Activated naive CD8-positive, alpha-beta T cell treated with anti-CD3 and anti-CD28 coated beads for 36 hours (primary cell): ENCODE results near the gene MT2A. TPM values are rescaled to one million over a fixed set of nuclear protein-coding genes. Genes with fewer than 3 reads are reported as not detected.

Experiments used
- DNase-seq: peaks from one replicate; pipeline ENCODE4 v3.0.0; 2021
- H3K27ac Mint-ChIP-seq: one replicate; pipeline ENCODE4 v1.8.0; 2022; ENCODE audit warnings: mild to moderate bottlenecking, moderate library complexity, mixed read lengths
- H3K27me3 Mint-ChIP-seq: one replicate; pipeline ENCODE4 v1.8.0; 2022; ENCODE audit warnings: mild to moderate bottlenecking, mixed read lengths
- H3K36me3 Mint-ChIP-seq: one replicate; pipeline ENCODE4 v1.8.0; 2021; ENCODE audit warnings: mild to moderate bottlenecking, mixed read lengths
- H3K4me1 Mint-ChIP-seq: one replicate; pipeline ENCODE4 v1.8.0; 2021; ENCODE audit warnings: mixed read lengths
- H3K4me3 Mint-ChIP-seq: one replicate; pipeline ENCODE4 v1.8.0; 2022; ENCODE audit warnings: mild to moderate bottlenecking, moderate library complexity, mixed read lengths
- H3K9me3 Mint-ChIP-seq: one replicate; pipeline ENCODE4 v1.8.0; 2022; ENCODE audit warnings: mixed read lengths
- total RNA-seq, 2 experiments: library from RNA; stranded (reverse); gene quantifications; one replicate each; pipeline ENCODE4 v1.2.3, GENCODE V29; 2021

MT2A gene
- total RNA-seq, 2 experiments from 2014 or later = 124 to 126 TPM

DNA sequence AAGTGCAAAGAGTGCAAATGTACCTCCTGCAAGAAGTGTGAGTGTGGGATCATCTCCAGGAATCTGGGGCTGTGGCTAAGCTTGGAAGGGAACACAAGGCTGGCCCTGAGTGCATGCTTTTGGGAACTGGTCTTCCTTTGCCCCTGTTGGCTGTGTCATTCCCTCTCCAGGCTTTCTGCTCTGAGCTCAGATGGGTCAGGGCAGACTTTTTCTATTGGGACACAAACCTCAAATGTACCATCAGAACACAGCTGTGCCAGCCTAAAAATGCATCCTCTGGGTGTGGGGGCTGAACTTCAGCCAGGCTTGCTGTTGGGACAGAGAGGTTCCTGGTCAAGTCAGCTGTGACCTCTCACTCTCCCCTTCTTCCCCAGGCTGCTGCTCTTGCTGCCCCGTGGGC lies 44.2 kb downstream of the MT2A start:
- Mint-ChIP-seq H3K4me3 (no peak overlapping the region), H3K27ac (no peak overlapping the region), H3K9me3 (no peaks in the 10 kb centered on the region), H3K27me3 (peaks cover 10% of the 10 kb centered on the region), H3K36me3 (no peaks in the 10 kb centered on the region), H3K4me1 (peaks cover 4% of the 10 kb centered on the region)
- DNase-seq = no peak

DNA sequence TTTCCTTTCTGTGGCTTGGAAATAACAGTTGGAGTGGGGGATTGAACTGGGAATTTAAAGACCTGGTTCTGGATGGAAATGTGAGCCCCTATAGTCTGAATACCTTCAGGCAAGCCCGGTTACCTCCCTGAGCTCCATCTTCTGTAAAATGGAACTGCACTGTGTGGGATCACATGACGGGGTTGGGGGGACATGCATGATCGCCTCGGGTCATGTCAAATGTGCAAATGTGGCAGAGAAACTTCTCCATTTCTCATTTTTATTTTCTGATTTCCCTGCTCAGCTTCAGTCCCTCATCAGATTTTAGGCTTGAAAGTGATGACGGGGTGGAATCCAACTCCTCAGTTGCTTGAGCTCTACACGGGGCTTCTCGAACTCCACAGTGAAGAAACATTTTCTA lies 44.8 kb downstream of the MT2A start:
- no peaks in the 10 kb centered on the region for H3K9me3 Mint-ChIP-seq
- DNase-seq = no peak
- H3K4me1 Mint-ChIP-seq = peaks cover 8% of the 10 kb centered on the region
- peaks cover 10% of the 10 kb centered on the region for H3K27me3 Mint-ChIP-seq
- H3K4me3 Mint-ChIP-seq = no peak overlapping the region
- no peak overlapping the region for H3K27ac Mint-ChIP-seq
- H3K36me3 Mint-ChIP-seq = no peaks in the 10 kb centered on the region

DNA sequence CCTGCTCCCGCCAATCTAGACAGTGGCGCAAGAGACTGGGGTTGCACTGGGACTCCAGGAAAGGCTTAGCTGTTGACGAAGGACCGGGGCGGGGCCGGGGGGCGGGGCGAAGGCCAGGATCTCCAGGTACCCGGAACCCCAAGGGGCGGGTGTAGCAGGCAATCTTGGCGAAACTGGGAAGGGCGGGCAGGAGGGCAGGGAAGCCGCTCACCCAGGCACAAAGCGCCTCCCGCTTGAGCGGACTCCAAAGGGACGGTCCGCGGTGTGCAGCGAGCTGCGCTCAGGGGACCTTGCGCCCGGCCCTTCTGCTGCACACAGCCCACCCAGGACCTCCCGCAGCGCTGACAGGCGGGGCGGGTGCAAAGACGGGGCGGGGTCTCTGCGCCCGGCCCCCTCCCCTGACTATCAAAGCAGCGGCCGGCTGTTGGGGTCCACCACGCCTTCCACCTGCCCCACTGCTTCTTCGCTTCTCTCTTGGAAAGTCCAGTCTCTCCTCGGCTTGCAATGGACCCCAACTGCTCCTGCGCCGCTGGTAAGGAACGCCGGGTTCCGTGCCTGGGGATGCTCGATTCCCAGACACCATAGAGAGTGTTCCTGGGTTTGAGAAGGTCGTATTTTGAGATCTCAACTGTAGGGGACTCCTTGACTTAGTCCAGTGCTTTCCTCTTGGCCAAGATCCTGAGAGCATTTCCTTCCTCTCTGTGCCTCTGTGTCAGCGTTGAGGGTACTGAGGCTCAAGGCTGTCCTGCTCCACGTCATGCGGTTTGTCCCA lies 49.4 kb downstream of the MT2A start, which contains the start of gene MT1F:
Gene MT1F, plus strand, starts transcription at position 405 of the 772 bp plus-strand sequence. Its CDS starts 100 bp downstream, at position 505.
- DNase-seq = peak; percentile 81
- Mint-ChIP-seq H3K4me1 (peaks cover 23% of the 10 kb centered on the region), H3K27ac (peak within 1 kb of the TSS; percentile 83), H3K4me3 (peak within 1 kb of the TSS; percentile 94), H3K36me3 (peaks cover 5% of the 10 kb centered on the region), H3K9me3 (no peaks in the 10 kb centered on the region), H3K27me3 (no peaks in the 10 kb centered on the region)

DNA sequence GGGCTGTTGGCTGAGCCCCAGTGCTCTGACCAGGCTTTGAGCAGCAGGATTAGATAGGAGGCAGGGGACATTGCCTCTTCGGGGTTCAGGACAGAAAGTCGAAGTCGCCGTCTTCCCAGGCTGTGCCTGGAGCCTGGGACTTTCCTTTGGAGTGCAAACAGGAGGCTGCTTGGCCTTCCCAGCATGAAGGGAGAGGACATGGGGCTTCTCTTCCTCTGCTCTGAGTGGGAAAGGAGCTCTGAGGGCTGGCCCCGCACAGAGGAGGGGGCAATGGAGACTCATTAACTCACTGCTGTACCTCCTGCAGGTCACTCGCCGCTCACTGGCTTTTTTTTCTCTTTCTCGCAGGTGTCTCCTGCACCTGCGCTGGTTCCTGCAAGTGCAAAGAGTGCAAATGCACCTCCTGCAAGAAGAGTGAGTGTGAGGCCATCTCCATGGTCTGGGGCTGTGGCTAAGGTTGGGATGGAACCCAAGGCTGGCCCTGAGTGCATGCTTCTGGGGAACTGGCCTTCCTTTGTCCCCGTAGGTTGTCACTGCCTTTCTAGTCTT lies 50.0 kb downstream of the MT2A start:
- H3K27me3 Mint-ChIP-seq = peaks cover 2% of the 10 kb centered on the region
- H3K36me3 Mint-ChIP-seq = peaks cover 7% of the 10 kb centered on the region
- H3K4me1 Mint-ChIP-seq = peaks cover 23% of the 10 kb centered on the region
- no peak for DNase-seq
- H3K4me3 Mint-ChIP-seq = peak overlapping the region; percentile 94
- no peak overlapping the region for H3K27ac Mint-ChIP-seq
- H3K9me3 Mint-ChIP-seq = no peaks in the 10 kb centered on the region

Other genes with a start within 250 kb of the MT2A start
- 10 to 100 TPM; 45.0 to 45.1 TPM for gene AMFR, start 183.0 kb upstream of the MT2A start, total RNA-seq
- 100 to 1,000 TPM; 319 to 323 TPM for gene NUDT21, start 157.3 kb upstream of the MT2A start, total RNA-seq
- 10 to 100 TPM; 76.6 to 78.5 TPM for gene OGFOD1, start 157.0 kb upstream of the MT2A start, total RNA-seq
- 1 to 10 TPM; 9.3 to 9.6 TPM for gene BBS2, start 88.6 kb upstream of the MT2A start, total RNA-seq
- not detected for gene MT4, start 43.5 kb upstream of the MT2A start, total RNA-seq
- gene MT3, start 19.1 kb upstream of the MT2A start, total RNA-seq = 10 to 100 TPM; 24.3 to 25.6 TPM
- 10 to 100 TPM; 67.1 to 68.9 TPM for gene MT1E, start 17.2 kb downstream of the MT2A start, total RNA-seq
- gene MT1M, start 24.1 kb downstream of the MT2A start, total RNA-seq = not detected
- gene MT1A, start 30.1 kb downstream of the MT2A start, total RNA-seq = not detected
- gene MT1B, start 43.3 kb downstream of the MT2A start, total RNA-seq = not detected
- 10 to 100 TPM; 13.1 to 13.2 TPM for gene MT1F, start 49.4 kb downstream of the MT2A start, total RNA-seq
- 10 to 100 TPM; 35.8 to 41.8 TPM for gene MT1G, start 59.5 kb downstream of the MT2A start, total RNA-seq
- gene MT1H, start 61.2 kb downstream of the MT2A start, total RNA-seq = 1 to 10 TPM; 2.3 to 3.3 TPM
- 10 to 100 TPM; 71.4 to 72.3 TPM for gene MT1X, start 73.9 kb downstream of the MT2A start, total RNA-seq
- gene NUP93, start 121.5 kb downstream of the MT2A start, total RNA-seq = 100 to 1,000 TPM; 153 to 172 TPM